ENCODE measurements around the gene EML1.

The EML1 gene

GRCh38 chr14:99875421-99875820, 82.2 kb downstream of the EML1 start:
- no peak for DNase-seq

- DNase-seq, result no peak
These were observed 82.6 kb downstream of the EML1 start for GRCh38 chr14:99875836-99876235.

- no peak for DNase-seq
These were observed 83.2 kb downstream of the EML1 start for GRCh38 chr14:99876406-99876805.

- no peak for DNase-seq
These were observed 85.3 kb downstream of the EML1 start for GRCh38 chr14:99878563-99878962.

- peak; percentile 56 for DNase-seq
These were observed 86.4 kb downstream of the EML1 start for GRCh38 chr14:99879401-99880295.

GRCh38 chr14:99880651-99881420, 87.6 kb downstream of the EML1 start:
- DNase-seq, result no peak

- no peak for DNase-seq
These were observed 90.8 kb downstream of the EML1 start for GRCh38 chr14:99883866-99884650.

- peak; percentile 71 for DNase-seq
These were observed 91.8 kb downstream of the EML1 start for GRCh38 chr14:99884834-99885648.

- no peak for DNase-seq
These were observed 92.4 kb downstream of the EML1 start for GRCh38 chr14:99885649-99885958.

GRCh38 chr14:99887407-99887806, 94.2 kb downstream of the EML1 start:
- DNase-seq, result no peak

- no peak for DNase-seq
These were observed 94.9 kb downstream of the EML1 start for GRCh38 chr14:99888149-99888548.

- no peak for DNase-seq
These were observed 96.1 kb downstream of the EML1 start for GRCh38 chr14:99889268-99889667.

- no peak for DNase-seq
These were observed 98.1 kb downstream of the EML1 start for GRCh38 chr14:99891266-99891665.

GRCh38 chr14:99891900-99892299, 98.7 kb downstream of the EML1 start:
- DNase-seq, result no peak

- no peak for DNase-seq
These were observed 99.2 kb downstream of the EML1 start for GRCh38 chr14:99892406-99892805.

- no peak for DNase-seq
These were observed 103.1 kb downstream of the EML1 start for GRCh38 chr14:99896361-99896760.

- peak; percentile 8 for DNase-seq
These were observed 106.5 kb downstream of the EML1 start for GRCh38 chr14:99899578-99900178.

GRCh38 chr14:99902925-99903324, 109.7 kb downstream of the EML1 start:
- DNase-seq, result no peak

- DNase-seq, result no peak
These were observed 111.3 kb downstream of the EML1 start for GRCh38 chr14:99904506-99904905.

GRCh38 chr14:99905121-99905520, 111.9 kb downstream of the EML1 start:
- DNase-seq, result no peak

- no peak for DNase-seq
These were observed 114.8 kb downstream of the EML1 start for GRCh38 chr14:99907761-99908652.

Measured in kidney glomerular epithelial cell (primary cell).